Measurements from ENCODE around the gene PNPLA1. TPM values are rescaled to one million over a fixed set of nuclear protein-coding genes. Genes with fewer than 3 reads are reported as not detected.

The PNPLA1 gene
- total RNA-seq, 4 donors from 2014 or later: 0.59 to 0.64 TPM; not detected in 2

DNA sequence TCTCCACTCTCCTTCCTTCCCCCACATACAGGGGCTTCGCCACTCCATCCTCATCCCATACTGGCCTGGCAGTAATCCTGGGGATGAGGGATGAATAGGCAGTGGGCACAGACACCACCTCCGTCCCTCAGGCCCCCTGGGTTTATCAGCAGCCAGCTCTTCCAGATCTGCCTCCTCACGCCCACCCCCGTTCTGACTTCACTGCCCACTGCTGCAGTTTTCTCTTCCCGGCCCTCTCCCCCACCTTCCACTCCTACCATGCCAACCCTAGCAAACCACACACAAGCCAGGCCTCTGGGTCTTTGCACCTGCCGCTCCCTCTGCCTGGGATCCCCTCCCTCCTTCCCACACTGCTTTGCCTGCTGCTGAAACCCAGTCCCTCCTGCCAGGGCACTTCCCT, 22.3 kb downstream of the PNPLA1 start:
- Histone ChIP-seq H3K4me3 (no peak overlapping the region), H3K4me1 (no peaks in the 10 kb centered on the region), H3K9me3 (no peaks in the 10 kb centered on the region), H3K27ac (no peak overlapping the region), H3K36me3 (no peaks in the 10 kb centered on the region), H3K27me3 (peaks cover 0 to 14% (median 0%) of the 10 kb centered on the region in 4 donors)
- intact Hi-C loops (cut with DNase I): no loop called here
- 73 to 83% methylated on average over 6 of the region's 6 CpGs for WGBS, 2 donors
- DNase-seq: no peak
- TF ChIP-seq POLR2A (IDR thresholded peaks at IDR 0.05): no peak
- TF ChIP-seq, protein P1, sequence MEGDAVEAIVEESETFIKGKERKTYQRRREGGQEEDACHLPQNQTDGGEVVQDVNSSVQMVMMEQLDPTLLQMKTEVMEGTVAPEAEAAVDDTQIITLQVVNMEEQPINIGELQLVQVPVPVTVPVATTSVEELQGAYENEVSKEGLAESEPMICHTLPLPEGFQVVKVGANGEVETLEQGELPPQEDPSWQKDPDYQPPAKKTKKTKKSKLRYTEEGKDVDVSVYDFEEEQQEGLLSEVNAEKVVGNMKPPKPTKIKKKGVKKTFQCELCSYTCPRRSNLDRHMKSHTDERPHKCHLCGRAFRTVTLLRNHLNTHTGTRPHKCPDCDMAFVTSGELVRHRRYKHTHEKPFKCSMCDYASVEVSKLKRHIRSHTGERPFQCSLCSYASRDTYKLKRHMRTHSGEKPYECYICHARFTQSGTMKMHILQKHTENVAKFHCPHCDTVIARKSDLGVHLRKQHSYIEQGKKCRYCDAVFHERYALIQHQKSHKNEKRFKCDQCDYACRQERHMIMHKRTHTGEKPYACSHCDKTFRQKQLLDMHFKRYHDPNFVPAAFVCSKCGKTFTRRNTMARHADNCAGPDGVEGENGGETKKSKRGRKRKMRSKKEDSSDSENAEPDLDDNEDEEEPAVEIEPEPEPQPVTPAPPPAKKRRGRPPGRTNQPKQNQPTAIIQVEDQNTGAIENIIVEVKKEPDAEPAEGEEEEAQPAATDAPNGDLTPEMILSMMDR (IDR thresholded peaks at IDR 0.05): no peak

DNA sequence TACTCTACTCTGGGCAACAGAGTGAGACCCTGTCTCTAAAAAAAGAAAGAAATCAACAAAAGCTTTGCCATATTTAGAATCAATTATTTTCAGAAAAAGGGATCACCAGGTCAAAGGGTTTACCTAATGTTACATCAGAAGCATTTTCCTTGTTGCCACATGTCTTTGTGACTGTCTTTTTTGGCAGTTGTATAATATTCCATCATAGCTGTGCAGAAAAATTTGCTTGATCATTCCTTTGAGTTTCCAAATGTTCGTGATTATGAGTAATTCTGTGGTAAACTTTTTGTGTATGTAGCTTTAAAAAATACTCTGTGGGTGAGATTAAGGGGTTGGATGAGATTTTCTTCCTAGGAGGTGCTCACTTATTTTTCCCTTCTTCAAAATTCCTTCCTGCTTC, 26.4 kb downstream of the PNPLA1 start:
- no peak overlapping the region for H3K4me3 ChIP-seq
- H3K27me3 ChIP-seq: peaks cover 0 to 6% (median 0%) of the 10 kb centered on the region in 4 donors
- H3K9me3 ChIP-seq: no peaks in the 10 kb centered on the region
- H3K27ac ChIP-seq: no peak overlapping the region
- DNase-seq: no peak
- TF ChIP-seq, protein P1 (IDR thresholded peaks at IDR 0.05): no peak
- no peak for TF ChIP-seq POLR2A (IDR thresholded peaks at IDR 0.05)
- peaks cover 0 to under 1% (median 0%) of the 10 kb centered on the region in 3 donors for H3K4me1 ChIP-seq
- 16 to 21% methylated on average over 1 of the region's 1 CpG for WGBS, 2 donors
- intact Hi-C loops (cut with DNase I): no loop called here
- no peaks in the 10 kb centered on the region for H3K36me3 ChIP-seq

DNA sequence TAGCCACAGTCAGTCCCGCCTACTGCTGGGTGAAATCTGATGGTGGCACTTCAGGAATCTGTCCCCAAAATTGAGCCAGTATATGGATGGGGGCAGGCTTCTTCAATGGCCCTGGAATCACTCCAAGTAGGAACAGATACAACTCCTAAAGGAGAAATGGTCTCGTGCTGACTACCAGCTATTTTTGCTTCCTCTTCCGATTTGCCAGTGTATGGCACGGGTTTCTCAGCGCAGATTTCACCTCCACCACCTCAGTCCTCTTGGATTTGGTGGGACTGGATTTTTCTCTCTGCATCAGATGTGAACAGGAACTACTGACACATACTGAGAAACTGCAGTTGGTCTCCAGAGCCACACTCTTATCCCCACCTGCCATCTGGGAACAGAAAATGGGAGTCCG, 27.2 kb downstream of the PNPLA1 start:
- Histone ChIP-seq H3K4me3 (no peak overlapping the region), H3K36me3 (no peaks in the 10 kb centered on the region), H3K27ac (no peak overlapping the region), H3K9me3 (no peaks in the 10 kb centered on the region), H3K4me1 (peaks cover 2 to 8% (median 4%) of the 10 kb centered on the region in 3 donors), H3K27me3 (peaks cover 0 to 3% (median 0%) of the 10 kb centered on the region in 4 donors)
- no peak for DNase-seq
- 88 to 98% methylated on average over 5 to 6 of the region's 6 CpGs for WGBS, 2 donors
- TF ChIP-seq, protein P1 (IDR thresholded peaks at IDR 0.05): no peak
- TF ChIP-seq POLR2A (IDR thresholded peaks at IDR 0.05): no peak
- intact Hi-C loops (cut with DNase I): no loop called here

DNA sequence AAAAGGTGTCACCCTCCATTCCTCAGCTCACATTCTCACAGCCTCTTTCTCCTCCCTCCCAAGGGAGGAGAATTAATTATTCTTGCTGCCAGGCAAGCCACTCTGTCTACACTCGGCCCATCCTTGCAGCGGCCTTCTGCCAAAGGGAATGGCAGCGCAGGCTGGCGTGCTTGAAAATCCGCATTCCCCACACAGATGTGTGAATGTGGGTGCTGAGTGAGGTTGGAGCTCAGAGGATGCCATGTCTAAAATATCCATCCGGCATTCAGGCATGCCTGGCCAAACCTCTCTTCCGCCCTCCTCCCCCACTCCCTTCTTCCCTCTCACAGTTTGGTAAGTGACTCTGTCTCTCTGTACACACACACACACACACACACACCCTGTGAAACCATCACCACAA, 27.7 kb downstream of the PNPLA1 start:
- intact Hi-C loops (cut with DNase I): no loop called here
- Histone ChIP-seq H3K27me3 (peaks cover 0 to 3% (median 0%) of the 10 kb centered on the region in 4 donors), H3K9me3 (no peaks in the 10 kb centered on the region), H3K4me3 (no peak overlapping the region), H3K27ac (no peak overlapping the region), H3K36me3 (no peaks in the 10 kb centered on the region), H3K4me1 (peaks cover 5 to 13% (median 6%) of the 10 kb centered on the region in 3 donors)
- WGBS, 2 donors: 76 to 80% methylated on average over 7 of the region's 7 CpGs
- no peak for DNase-seq
- TF ChIP-seq, protein P1 (IDR thresholded peaks at IDR 0.05): no peak
- TF ChIP-seq POLR2A (IDR thresholded peaks at IDR 0.05): no peak

DNA sequence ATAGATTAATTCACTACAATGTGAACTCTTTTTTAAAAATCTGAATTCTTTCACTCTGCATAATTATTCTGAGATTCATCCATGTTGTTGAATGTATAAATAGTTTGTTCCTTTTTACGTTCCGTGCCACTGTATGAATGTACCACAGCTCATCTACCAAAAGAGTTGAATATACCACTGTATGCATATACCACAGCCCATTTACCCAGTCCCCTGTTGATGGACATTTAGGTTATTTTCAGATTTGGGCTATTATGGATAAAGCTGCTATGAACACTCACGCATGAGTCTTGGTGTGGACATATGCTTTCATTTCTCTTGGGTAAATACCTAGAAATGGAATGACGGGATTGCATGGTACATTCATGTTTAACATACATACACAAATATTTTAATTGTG, 28.2 kb downstream of the PNPLA1 start:
- no peaks in the 10 kb centered on the region for H3K36me3 ChIP-seq
- DNase-seq: no peak
- peaks cover 0 to 3% (median 0%) of the 10 kb centered on the region in 4 donors for H3K27me3 ChIP-seq
- 85 to 88% methylated on average over 4 of the region's 4 CpGs for WGBS, 2 donors
- H3K4me1 ChIP-seq: peaks cover 5 to 16% (median 6%) of the 10 kb centered on the region in 3 donors
- TF ChIP-seq POLR2A (IDR thresholded peaks at IDR 0.05): no peak
- TF ChIP-seq, protein P1 (IDR thresholded peaks at IDR 0.05): no peak
- H3K4me3 ChIP-seq: no peak overlapping the region
- H3K9me3 ChIP-seq: no peaks in the 10 kb centered on the region
- intact Hi-C loops (cut with DNase I): no loop called here
- no peak overlapping the region for H3K27ac ChIP-seq

Measured in esophagus squamous epithelium (tissue), 5 donors.